Coronary artery (tissue), 2 donors: Measurements from ENCODE around the gene FBN3.

Source experiments
- DNase-seq: peaks from one replicate; pipeline ENCODE4 v3.0.0-alpha.2; 2017; ENCODE audit warnings: low spot score
- H3K27ac ChIP-seq, 2 donors: fragments of 200-600 bp; sonication (generic); one replicate each; pipeline ENCODE4 v1.5.1; 2016 to 2019
- H3K4me3 ChIP-seq: fragments of 200-600 bp; sonication (generic); 2 replicates; pipeline ENCODE4 v1.5.1; 2016; ENCODE audit warnings: mild to moderate bottlenecking, moderate library complexity
- TF ChIP-seq, protein P1 (sequence below): fragments of 200-600 bp; sonication (generic); IDR thresholded peaks from one replicate; pipeline ENCODE4 v1.5.1; 2019; ENCODE audit warnings: antibody characterized with exemption

FBN3 gene

DNA sequence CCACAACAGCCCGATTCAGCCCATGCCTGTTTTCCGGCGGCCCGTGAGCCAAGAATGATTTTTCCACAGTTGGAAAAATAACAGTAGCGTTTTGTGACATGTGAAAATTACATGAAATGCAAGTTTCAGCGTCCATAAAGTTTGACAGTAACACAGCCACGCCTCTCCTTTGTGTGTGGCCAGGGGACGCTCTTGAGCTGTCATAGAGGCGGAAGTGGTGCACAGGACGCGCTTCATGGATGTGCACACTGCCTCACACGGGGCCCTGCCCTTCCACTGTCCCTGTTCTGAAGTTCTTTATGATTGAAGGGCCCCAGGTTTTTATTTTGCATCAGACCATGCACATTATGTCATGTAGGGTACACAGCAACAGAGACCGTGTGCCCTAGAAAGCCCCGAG, 131.6 kb downstream of the FBN3 start:
- H3K27ac ChIP-seq: no peak overlapping the region
- no peak for DNase-seq
- TF ChIP-seq, protein P1, sequence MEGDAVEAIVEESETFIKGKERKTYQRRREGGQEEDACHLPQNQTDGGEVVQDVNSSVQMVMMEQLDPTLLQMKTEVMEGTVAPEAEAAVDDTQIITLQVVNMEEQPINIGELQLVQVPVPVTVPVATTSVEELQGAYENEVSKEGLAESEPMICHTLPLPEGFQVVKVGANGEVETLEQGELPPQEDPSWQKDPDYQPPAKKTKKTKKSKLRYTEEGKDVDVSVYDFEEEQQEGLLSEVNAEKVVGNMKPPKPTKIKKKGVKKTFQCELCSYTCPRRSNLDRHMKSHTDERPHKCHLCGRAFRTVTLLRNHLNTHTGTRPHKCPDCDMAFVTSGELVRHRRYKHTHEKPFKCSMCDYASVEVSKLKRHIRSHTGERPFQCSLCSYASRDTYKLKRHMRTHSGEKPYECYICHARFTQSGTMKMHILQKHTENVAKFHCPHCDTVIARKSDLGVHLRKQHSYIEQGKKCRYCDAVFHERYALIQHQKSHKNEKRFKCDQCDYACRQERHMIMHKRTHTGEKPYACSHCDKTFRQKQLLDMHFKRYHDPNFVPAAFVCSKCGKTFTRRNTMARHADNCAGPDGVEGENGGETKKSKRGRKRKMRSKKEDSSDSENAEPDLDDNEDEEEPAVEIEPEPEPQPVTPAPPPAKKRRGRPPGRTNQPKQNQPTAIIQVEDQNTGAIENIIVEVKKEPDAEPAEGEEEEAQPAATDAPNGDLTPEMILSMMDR: no peak
- no peak overlapping the region for H3K4me3 ChIP-seq
